Right renal cortex interstitium (tissue), 3 donors: ENCODE data around the gene IL17REL. TPM values are rescaled to one million over a fixed set of nuclear protein-coding genes. Genes with fewer than 3 reads are reported as not detected.
"Not testable (repeated sequence)": the region's sequence is repeated elsewhere in the genome, so short reads cannot be mapped to it uniquely, and the experiment has no call there.

Experiments
- DNase-seq, 3 donors: peaks; one replicate each; pipeline ENCODE4 v3.0.0-alpha.2; 2013; ENCODE audit warnings: low read depth in 3 of 3, low spot score in 2 of 3
- polyA plus RNA-seq, 3 donors: library from polyadenylated mRNA; unstranded; fragments of 120-200 nt; gene quantifications; one replicate each; pipeline ENCODE4 v1.2.1, GENCODE V29; 2013; ENCODE audit not compliant: insufficient read length in 3 of 3

Gene IL17REL
- polyA plus RNA-seq, 3 donors = 0.03 TPM; not detected in 2

DNA sequence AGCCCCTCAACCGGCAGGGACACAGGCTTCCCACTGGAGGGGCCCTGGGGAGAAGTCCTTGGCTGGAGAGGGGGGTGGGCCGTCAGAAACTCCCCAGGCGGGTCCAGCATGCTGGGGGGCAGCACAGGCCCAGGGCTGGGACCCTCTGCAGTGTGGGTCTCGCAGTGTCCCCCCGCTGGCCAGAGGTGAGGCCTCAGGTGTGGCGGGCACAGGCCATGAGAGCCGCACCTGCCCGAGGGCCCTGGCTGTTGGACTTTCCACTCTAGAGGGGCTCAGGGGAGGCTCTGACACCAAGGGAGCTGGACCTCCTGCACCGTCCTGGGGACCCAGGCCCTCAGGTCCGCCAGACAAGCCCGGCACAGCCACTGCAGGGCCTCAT is 62.7 kb downstream of the IL17REL start:
- no peak for DNase-seq

DNA sequence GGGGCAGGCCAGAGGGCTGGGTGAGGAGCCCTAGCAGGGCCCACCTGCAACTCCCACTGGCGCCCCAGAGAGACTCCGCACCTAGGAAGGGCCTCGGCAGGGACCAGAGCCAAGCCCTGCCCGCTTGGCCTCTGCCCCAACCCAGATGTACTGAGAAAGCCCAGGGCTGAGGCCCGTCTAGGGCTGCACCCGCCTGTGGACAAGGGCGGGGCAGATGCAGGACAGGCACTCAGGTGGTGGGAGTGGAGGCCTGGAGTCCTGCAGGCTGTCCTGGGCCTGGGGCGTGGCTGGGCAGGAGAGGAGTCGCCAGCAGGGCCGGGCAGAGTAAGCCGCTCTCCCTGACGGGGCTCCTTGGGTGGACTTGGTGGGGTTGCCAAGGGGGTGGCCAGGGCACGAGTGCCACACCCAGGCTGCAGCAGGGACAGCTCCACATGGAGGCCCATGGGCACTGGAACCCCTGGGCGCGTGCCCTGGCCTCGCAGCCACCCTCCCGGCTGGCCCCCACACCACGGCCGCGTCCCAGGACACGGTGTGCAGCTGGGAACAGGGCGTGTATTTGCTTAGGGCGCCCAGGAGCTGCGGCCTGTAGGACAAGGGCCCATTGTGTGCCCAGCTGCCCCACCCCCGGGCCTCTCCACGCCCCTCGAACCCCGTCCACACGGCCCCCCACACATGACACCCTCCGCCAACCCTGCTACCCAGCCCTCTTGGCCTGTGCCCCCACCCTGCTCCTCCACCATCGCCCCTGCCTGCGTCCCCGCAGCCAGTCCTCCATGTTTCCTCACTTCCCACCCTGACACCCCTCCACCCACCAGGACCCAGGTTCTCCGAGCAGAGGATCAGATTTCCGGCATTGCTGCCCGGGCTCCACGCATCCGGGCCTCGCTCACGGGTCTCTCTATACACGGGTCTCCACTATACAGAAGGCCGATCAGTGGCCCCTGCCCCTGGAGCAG is 63.3 kb downstream of the IL17REL start:
- DNase-seq = no peak

DNA sequence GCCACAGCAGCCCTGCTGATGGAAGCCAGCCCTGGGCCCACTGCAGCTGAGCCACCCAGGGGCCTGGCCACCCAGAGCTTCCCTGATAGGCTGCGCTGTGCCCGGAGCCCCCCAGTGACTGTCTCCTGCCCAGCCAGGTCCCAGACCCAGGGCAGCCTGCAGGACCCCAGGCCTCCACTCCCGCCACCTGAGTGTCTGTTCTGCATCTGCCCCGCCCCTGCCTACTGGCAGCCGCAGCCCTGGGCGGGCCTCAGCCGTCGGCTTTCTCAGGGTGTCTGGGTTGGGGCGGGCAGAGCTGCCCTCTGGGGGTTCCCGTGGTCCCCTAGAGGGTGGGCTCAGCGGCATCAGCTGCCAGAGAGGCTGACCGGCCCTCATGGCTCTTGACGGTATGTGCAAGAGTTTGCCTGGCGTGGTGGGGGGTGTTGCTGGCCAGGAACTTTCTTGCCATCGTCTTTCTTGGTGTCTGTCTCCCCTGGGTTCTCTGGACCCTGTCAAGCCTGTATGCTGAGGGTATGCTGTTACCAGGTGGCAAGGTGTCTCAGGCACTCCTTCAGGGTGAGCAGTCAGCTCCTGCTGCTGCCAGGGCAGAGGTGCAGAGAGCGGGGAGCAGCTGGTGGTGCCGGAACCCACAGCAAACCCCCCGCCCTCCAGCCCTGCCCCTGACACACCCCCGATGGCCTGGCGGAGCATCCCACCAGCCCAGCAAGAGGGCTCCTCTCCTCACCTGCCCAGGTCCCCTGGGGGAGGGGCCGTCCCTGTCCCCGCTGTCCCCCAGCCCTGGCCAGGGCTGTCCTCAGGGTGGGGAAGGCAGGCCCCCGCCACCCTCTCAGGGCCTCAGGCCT is 64.2 kb downstream of the IL17REL start:
- DNase-seq = no peak

DNA sequence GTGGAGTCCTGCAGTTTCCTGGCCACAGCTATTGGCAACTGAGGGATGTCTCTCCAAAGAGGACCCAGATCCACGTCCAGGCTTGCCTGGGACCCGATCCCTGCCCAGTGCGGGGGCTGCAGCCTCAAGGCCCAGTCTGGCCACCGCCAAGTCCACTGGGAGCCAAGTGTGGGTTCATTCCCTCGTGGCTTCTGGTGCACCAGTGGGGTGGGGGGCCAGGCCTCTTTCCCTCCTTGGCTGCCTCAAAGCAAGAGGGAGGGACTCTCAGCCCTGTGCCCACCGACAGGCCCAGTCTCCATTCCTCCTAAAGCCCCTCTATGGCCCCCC is 65.3 kb downstream of the IL17REL start:
- no peak for DNase-seq

DNA sequence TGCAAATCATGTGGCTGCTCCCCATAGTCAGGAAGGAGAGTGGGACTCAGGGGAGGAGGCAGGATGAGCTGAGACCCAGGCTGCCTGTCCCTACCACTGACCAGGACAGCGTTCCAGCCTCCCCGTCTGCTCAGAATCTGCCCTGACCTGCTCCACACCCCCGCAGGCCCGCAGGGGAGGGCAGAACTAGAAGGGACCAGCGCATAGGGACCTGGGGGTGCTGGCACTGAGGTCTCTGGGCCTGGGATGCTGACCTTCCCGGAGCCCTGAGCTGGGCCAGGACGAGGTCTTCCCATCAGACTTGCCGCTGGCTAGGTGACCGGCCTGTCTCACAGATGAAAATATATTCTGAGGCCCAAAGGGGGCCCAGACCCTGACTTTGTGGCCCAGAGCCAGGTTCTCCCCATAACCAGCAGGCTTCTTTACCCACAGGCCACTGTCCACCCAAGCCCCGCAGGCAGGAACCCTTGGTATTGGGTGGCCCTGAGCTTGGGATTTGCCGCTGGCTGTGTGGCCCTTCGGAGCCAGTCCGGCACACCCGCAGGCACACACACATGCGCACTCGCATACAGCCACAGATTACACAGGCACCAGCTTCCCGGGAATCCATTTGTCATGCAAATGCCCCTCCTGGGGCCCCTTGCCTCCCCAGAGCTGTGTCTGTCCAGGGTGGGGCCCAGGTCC is 65.8 kb downstream of the IL17REL start:
- DNase-seq = no peak

DNA sequence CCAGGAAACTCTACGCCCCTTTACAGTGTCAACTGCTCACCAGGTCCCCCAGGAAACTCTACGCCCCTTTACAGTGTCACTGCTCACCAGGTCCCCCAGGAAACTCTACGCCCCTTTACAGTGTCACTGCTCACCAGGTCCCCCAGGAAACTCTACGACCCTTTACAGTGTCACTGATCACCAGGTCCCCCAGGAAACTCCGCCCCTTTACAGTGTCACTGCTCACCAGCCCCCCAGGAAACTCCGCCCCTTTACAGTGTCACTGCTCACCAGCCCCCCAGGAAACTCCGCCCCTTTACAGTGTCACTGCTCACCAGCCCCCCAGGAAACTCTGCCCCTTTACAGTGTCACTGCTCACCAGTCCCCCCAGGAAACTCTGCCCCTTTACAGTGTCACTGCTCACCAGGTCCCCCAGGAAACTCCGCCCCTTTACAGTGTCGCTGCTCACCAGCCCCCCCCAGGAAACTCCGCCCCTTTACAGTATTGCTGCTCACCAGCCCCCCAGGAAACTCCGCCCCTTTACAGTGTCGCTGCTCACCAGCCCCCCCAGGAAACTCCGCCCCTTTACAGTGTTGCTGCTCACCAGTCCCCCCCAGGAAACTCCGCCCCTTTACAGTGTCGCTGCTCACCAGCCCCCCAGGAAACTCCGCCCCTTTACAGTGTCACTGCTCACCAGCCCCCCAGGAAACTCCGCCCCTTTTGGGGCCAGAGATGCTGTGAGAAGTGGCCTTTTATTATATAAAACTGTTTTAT is 67.3 kb downstream of the IL17REL start:
- not testable (repeated sequence) for DNase-seq

Other genes with a start within 250 kb of the IL17REL start
- 10 to 100 TPM; 31.0 to 33.1 (median 31.7) TPM for gene BRD1, start 184.9 kb downstream of the IL17REL start, polyA plus RNA-seq
- gene ZBED4, start 158.9 kb downstream of the IL17REL start, polyA plus RNA-seq = 10 to 100 TPM; 16.3 to 16.8 (median 16.6) TPM
- gene ALG12, start 94.3 kb downstream of the IL17REL start, polyA plus RNA-seq = 10 to 100 TPM; 22.7 to 28.2 (median 27.0) TPM
- gene CRELD2, start 94.1 kb downstream of the IL17REL start, polyA plus RNA-seq = 10 to 100 TPM; 23.6 to 28.5 (median 26.4) TPM
- 10 to 100 TPM; 12.4 to 16.2 (median 14.5) TPM for gene PIM3, start 52.0 kb downstream of the IL17REL start, polyA plus RNA-seq
- gene TTLL8, start 45.5 kb upstream of the IL17REL start, polyA plus RNA-seq = not detected
- gene MLC1, start 72.7 kb upstream of the IL17REL start, polyA plus RNA-seq = 1 to 10 TPM in 1 of 3 donors, under 1 TPM in 2; 0.64 to 1.0 (median 0.90) TPM
- 1 to 10 TPM in 1 of 3 donors, under 1 TPM in 2; 0.49 to 1.0 (median 0.85) TPM for gene MOV10L1, start 77.2 kb upstream of the IL17REL start, polyA plus RNA-seq
- gene PANX2, start 158.0 kb upstream of the IL17REL start, polyA plus RNA-seq = 1 to 10 TPM in 2 of 3 donors, under 1 TPM in 1; 0.65 to 1.5 (median 1.1) TPM
- 10 to 100 TPM; 17.1 to 20.7 (median 17.8) TPM for gene TRABD, start 173.1 kb upstream of the IL17REL start, polyA plus RNA-seq
- gene SELENOO, start 188.2 kb upstream of the IL17REL start, polyA plus RNA-seq = 10 to 100 TPM; 13.9 to 18.3 (median 14.8) TPM
- gene TUBGCP6, start 232.3 kb upstream of the IL17REL start, polyA plus RNA-seq = 10 to 100 TPM; 26.4 to 28.3 (median 28.1) TPM
- gene HDAC10, start 238.5 kb upstream of the IL17REL start, polyA plus RNA-seq = 10 to 100 TPM; 13.2 to 15.8 (median 13.7) TPM
- gene MAPK12, start 248.9 kb upstream of the IL17REL start, polyA plus RNA-seq = 10 to 100 TPM in 1 of 3 donors, 1 to 10 TPM in 2; 9.1 to 10.9 (median 9.9) TPM